ENCODE results near the gene URB2.

Gene URB2

DNA sequence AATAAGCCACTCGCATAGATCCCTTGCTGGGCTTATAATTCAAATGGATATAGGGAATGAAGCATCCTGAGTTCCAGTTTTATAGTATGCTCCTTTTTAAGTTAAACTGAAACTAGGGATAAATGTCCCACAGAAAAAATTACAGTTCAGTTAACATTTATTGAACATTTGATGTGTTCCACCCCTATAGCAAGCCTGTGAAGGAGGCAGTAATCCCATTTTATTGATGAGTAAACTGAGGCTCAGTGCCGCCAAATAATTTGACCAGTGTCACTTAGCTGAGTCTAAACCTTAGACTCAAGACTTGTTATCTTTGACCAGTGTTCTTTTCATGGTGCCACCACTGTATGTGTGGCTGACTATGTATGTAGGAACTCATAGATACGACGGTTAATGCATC is 22.4 kb downstream of the URB2 start:
- DNase-seq, result no peak

DNA sequence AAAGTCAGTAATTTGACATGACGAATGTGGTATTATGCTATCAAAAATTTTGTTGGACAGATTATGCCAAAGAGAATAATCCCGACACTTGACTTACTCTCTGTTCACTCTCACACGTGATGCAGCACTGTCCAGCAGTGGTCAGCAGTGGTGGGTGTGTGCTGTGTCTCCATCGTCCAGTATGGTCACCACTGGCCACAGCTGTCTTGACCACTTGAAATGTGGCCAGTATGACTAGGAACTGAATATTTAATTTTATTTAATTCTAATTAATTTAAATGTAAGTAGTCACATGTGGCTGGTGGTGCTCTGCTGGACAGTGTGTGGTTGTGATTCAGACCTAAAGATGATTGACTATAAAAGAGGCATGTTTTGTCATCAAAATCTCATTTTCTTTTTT is 24.0 kb downstream of the URB2 start:
- DNase-seq, result no peak

DNA sequence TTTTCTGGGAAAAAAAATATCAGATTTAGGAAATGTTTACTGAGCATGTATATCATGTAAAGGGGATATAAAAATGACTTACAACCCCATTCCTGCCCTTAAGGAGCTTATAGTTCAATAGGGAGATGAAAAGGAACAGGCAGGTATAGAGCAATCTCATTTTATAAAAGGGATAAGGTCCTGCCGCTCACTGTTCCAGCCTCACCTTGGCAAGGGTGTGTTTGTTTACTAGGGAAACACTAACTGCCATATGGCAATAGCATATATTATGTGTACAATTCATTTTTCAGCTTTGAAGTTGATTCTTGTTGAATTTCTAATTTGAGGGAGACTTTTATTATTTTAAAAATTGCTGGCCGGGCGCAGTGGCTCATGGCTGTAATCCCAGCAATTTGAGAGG is 25.5 kb downstream of the URB2 start:
- DNase-seq, result no peak

DNA sequence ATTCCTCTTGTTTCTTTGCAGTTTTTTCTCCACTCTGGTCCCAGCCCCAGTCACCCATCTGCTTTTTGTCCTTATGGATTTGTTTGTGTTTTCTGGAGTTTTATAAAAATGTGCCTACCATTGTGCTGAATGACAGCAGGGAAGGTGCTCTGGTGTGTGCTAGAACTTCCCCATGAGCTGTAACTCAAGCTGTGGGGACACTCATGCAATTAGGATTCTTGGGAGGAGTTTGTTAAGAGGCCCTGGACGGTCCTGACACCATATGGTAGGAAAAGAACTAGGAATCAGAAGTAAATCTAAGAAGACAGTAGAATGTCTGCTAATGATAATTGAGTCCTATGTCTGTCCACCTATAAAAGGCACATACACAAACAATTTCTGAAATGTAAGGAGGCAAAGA is 27.4 kb downstream of the URB2 start:
- DNase-seq, result no peak

DNA sequence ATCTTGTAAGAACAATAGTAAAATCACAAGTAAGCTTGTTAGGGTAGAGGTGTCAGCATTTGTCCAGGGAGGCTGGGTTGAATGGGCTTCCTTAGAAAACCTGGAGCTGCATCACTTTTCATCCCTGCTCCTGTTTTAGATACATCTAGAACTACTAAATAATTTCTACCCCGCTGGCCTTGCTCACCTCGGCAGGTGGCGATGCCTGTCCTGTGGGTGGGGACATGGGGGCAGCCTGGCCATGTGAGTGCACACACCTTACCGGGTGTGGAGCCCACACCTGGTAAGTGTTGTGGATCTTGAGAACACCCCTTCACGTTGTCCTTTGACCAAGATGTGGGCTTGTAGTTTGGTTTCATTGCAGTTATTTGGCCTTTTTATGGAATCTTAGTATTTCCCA is 29.7 kb downstream of the URB2 start:
- DNase-seq, result no peak

DNA sequence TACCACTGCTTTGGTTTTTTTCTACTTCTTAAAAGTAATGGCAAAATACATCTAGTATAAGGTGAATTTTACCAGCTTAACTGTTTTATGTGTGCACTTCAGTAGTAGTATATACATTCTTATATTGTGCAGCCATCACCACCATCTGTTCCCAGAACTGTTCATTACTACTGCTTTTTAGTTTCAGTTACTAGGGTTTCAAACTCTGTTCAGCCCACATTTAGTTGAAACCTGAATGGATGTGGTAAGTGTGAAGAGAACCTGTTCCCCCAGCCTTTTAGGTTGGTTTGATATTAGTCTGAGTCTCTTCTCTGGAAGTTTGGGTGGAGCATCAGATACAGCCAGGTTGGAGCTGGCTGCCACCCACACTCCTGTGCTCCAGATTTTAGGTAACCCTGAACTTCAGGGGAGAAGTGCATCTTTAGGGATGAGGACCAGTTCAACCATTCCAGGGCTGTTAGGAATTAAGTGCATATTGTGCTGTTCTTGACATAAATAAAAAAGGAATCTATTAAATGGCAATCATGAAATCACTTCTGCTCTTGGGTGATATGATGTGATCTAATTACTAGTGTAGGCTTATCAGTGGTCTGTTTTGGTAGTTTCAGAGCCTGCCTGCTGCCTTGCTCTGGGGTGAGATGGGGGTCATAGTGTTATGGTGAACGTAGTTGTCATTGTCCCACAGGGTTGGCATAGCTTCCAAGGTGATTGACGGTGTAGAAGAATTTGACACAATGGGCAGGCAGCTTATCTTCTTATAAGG is 32.1 kb downstream of the URB2 start:
- DNase-seq, result no peak

DNA sequence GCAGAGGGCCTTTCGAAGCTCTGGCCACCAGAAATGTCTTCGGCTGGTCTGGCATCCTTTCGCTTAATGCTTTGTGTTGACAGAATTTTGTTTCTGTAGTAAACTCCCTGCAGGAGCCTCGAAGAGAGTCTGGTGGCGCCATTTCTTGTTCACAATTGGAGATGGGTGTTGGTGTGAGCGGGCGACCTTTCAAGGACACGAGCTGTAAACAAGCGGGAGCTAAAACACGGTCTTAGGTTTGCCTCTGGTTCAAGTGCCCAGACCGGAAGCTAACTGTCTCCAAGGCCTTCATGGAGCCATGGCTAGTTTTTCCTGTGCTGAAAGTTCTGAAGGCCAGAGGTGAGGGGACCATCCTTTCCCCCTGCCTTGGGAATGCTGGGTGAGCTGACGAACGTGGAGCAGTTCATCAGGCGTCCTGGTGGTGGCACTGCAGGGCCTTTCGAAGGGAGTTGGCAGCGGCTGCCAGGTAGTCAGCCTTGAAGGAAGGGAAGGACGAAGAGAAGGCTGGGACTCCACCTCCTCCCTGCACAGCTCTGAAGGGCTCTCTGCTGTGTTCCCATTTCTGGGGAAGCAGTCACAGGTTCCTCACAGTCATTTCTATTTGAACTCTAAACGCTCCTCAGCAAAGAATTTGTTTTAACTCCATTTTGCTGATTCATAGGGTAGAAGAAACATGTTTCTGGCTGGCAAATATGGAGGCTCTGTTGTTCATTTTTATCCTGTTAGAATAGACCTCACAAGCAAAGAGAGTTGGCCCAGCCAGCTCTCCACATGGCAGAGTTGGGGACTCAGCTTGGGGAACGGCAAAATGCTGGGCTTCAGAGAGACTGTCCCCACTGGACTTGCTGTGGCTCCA is 35.2 kb downstream of the URB2 start:
- no peak for DNase-seq

DNA sequence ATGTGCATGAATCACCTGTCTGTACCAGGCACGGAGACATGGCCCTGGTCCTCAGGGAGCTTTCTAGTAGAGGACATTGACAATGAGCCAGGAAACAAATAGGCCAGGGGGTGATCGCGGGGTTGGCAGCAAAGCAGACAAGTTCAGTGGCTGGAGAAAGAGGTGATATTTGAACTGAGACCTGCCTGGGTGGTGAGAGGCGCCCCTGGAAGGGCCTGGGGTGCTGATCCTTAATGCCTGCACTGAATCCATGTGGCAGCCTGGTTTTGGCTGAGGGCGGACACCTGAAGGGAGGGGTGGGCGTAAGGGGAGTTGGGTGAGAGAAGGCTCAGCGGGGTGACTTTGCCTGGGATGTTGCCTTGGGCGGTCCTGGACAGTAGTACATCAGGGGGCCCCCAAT is 35.9 kb downstream of the URB2 start:
- DNase-seq, result no peak

DNA sequence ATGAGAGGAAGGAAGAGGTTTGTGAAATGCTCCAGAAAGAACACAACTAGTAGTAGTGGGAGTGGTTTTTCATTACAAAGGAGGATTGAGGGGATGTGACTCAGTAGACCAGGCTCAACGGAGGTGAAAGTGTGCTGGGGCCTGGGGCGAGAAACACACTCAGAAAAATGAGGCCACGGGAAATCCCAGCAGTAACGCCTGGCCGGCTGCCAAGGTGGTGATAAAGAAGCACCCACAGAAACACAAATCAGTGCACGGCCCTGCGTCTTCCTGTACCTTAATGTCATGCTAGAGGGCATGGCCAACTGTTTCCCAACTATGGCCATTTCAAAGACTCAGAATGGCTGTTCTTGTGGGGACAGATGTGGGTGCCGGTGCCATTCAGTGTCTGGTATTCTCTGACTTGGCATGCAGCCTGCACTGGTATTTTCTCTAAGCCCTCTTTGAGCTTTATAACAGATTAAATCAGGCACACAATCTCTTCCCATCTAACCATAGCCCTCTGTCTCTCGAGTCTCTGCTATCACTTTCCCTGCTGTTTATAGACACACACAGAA is 38.2 kb downstream of the URB2 start:
- no peak for DNase-seq

DNA sequence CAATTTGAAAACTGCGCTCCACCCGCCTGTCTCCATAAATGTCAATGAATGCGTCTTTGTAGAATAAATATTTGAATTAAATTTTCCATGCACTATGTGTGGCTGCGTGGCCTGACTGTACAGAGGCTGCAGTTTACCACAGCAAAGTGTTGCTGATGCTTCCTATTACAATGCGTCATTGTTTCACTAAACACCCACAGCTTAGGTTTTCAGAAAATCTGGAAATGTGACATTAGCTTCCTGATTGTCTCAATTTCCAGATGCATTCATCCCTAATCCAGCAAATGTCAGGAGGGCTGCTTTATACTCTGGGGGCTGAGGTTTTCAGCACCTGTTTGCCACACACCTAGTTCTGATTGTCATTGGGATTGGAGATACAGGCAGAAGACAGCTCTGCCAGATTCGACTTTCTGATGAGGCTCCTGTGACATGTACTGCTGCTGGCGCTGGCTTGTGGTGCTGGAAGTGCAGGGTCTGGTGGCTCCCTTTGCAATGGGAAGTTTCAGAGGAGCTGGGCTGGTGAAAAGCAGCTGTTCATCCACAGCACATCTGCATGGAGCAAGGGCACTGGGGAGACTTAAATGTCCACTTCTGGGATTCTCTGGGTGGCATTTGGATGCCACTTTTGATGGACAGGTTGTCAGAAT is 40.0 kb downstream of the URB2 start:
- DNase-seq, result no peak

DNA sequence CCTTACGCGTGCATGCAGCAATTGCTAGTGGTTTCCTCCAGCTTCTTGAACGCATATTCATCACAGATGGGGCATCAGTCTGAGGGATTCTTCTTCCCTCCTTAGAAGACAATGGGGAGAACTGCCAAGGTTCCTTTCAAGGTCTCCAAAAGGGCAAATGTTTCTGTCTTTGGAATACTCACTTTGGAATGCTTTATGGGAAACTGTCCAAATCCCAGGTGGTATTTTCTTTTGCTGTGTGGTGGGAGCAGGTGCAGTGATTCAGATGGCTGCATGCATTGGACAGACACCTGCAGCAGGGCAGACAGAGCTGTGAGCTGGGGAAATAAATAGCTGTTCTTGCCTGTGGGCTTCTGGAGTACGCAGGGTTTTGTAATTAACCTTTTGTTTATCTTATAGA is 40.5 kb downstream of the URB2 start:
- no peak for DNase-seq

DNA sequence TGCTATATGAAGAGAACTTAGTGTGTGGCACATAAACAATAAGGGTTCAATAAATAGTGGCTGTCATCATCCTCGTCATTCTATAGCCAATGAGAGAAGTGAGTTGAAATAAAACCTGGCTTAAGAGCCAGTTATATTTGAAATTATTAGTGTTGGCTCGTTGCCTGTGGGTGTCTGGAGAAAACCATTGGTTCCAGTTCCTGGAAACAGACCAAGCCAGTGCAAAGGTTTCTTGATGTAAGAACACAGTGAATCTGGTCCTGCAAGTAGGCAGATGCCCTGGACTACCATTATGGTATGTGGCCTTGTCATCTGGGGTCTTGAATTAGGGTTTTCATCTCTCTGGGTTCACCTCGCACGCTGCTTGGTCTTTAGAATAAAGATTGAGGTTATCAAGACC is 43.3 kb downstream of the URB2 start:
- DNase-seq, result no peak

DNA sequence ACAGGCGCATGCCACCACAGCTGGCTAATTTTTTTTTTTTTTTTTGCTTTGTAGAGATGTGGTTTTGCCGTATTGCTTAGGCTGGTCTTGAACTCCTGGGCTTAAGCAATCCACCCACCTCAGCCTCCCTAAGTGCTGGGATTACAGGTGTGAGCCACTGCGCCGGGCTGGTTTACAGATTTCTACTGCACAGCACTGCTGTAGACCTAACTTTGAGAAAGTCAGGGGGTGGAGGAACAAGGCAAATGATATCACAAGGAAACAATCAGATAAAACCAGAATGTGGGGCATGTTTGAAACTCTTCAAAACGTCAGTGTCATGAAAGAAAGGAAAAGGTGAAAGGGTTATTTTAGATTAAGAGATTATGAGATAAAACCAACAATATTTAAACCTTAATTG is 45.3 kb downstream of the URB2 start:
- no peak for DNase-seq

DNA sequence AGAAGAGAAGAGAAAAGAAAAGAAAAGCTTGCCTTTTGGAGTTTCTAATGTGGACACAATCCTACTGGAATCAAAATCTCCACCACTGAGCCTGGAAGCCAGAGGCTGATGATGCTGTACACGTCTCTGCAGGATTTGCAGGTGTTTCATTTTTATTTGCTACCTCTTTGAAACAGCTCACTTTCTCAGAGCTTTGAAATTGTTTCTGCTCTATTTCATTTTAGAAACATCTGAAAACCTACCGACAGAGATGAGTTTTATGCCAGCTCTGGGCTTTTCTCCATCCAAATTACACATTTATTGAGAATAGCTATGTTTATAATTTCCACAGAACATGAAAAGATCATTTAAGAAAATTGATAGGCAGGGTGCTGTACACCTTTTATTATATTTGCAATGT is 46.2 kb downstream of the URB2 start:
- DNase-seq, result no peak

DNA sequence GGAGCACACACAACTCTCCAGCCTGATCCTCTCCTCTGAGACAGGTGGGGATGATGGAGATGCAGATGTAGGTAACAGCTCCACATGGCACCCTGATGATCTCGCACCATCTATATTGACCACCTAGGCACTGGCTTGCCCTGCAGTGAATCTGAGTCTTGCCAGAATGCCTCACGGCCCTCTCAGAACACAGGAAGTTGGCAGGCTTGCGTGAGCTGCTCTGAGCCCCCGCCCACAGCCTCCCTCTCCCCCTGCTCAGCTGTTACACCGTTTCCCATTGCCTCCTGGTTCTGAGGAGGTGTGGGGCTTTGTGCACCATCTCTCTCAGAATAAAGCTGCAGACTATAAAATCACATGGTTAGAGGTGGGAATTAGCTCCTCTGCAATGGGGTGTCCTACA is 48.0 kb downstream of the URB2 start:
- DNase-seq, result no peak

DNA sequence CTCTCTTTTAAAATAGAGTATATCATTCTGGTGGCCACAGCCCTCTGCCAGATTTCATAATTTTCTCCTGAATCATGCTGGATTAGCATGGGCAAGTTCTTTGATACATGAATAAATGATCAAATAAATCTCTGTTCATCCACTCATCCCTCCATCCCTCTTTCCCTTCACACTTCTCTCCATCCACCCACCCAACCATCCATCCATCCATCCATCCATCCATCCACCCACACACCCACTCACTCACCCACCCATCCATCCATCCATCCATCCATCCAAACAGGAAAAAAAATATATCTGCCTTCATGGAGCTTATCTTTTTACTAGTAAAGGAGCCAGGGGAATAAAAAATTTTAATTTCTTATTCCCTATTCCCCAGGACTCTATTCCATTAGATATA is 49.3 kb downstream of the URB2 start:
- DNase-seq, result no peak

DNA sequence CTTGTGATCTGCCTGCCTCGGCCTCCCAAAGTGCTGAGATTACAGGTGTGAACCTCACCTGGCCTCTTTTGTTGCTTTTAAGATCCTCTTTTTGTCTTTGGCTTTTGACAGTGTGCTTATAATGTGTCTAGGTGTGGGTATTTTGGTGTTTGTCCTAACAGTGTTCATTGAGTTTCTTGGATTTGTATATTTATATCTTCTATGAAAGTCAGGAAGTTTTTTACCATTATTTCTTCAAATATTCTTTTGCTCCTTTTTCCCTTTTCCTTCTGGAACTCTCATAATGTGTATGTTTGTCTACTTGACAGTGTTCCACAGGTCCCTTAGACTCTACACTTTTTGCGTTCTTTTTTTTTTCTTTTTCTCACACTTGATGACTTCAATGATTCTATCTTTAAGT is 59.1 kb downstream of the URB2 start:
- no peak for DNase-seq

DNA sequence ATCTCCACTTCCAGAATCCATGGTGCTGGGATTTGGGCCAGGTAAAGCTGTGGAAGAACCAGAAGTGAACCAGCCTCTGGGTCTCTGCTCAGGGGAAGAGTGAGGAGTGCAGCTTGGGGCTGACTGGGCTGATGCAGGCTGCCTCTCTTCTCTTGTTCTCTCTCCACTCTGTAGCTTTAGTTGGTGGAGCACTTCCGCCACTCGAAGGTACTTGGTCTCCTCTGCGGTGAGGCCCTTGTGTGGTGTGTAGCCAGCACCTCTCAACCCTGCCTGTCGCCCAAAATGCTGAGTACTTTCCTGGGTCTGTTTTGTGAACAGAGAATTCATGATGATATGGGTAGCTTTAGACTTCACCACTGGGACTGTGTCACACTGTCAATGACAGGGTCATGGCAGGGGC is 63.2 kb downstream of the URB2 start:
- DNase-seq, result no peak

DNA sequence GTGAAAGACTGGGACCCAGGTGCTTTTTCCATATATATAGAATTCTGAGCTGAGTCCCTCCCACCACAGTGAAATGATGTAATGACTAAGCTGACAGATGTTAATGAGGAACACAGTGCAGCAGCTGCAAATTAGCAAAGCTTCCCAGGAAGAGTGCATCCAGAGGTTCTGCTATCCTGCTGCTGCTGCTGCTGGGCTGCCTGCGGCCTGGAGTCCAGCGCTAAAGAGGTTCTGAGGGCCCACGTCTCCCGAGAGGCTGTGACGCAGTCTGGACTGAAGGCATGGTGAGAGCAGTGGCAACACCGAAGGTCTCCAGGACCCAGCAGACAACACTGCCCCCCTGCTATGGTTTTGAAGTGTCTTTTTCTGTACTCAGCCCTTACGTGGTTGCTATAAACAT is 63.9 kb downstream of the URB2 start:
- DNase-seq, result no peak

DNA sequence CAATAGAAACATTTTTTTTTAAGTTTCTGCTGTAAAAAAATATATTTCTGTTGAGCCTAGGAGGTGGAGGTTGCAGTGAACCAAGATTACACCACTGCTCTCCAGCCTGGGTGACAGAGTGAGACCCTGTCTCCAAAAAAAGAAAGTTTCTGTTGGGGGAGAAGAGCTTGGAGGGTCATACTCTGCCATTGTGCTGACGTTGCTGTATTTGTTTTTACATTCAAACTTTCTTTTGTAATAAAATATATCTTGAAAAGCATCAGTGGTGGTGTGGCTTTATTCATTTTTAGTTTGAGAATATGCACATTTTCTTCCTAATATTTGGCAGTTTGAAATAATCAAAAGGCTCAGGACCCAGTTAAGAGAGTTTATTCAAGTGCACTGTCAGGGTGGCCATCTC is 64.6 kb downstream of the URB2 start:
- no peak for DNase-seq

DNA sequence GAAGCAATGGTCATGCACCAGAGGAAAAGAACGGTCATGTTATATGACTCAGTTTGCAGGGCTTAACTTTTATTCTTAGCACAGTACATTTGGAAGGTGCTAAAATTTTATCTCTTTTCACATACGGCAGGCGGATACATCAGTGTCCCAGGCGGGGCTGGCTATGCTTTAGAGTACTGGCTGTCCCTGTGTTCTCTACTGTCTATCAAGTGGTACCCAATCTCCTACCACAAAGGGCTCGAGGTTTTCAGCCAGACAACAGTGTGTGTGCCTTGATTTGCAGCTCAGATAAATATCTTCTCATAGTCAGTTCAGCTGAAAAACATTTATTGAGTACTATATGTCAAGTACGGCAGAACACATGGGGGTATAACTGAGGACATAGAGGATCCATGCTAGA is 65.3 kb downstream of the URB2 start:
- DNase-seq, result no peak

DNA sequence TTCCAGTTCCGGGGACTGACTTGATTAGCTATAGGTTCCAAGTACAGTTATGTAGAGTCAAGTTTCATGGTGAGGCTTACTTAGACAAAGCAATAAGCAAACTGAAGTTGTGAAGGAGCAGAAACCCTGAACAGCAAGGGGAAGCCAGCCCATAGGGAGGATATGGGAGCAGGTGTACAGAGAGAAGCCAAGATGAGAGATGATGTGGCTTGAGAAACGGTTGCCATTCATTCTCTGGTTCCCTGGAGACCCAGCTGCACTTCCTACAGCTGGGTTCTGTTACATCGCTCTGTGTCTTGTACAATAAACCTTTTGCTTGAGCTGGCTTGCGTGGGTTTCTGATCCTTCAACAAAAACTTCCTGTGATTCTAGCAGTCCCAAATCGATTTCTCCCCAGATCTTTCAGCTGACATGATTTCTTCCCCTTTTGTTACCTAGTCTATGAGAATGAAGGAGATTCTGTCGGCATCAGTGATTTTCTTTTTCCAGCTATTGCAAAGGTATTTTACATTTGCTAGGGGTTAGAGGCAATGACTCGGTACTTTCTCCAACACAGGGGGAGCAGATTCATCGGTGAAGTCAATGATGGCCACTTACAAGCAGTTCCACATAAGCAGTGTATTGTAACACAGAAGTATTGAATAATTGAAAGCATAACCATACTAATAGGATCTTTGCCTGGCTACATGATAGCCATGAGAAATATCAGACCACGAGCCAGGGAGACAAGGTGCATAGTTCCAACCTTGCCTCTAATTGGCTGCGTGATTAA is 67.3 kb downstream of the URB2 start:
- no peak for DNase-seq

Data from NCI-H1417 treated with DMSO at 0.1 percent for 48 hours (cell line).